Smooth muscle cell of the pulmonary artery (primary cell): Measurements from ENCODE around the gene CLIC5. TPM values are rescaled to one million over a fixed set of nuclear protein-coding genes. Genes with fewer than 3 reads are reported as not detected.

Experiments used
- total RNA-seq: library from RNA; depleted of rRNA; stranded (reverse); fragments of >200 nt; gene quantifications from 2 replicates; pipeline ENCODE4 v1.2.3, GENCODE V29; 2014

CLIC5 gene
- under 0.01 TPM in 1 of 2 replicates, not detected in the other for total RNA-seq

DNA sequence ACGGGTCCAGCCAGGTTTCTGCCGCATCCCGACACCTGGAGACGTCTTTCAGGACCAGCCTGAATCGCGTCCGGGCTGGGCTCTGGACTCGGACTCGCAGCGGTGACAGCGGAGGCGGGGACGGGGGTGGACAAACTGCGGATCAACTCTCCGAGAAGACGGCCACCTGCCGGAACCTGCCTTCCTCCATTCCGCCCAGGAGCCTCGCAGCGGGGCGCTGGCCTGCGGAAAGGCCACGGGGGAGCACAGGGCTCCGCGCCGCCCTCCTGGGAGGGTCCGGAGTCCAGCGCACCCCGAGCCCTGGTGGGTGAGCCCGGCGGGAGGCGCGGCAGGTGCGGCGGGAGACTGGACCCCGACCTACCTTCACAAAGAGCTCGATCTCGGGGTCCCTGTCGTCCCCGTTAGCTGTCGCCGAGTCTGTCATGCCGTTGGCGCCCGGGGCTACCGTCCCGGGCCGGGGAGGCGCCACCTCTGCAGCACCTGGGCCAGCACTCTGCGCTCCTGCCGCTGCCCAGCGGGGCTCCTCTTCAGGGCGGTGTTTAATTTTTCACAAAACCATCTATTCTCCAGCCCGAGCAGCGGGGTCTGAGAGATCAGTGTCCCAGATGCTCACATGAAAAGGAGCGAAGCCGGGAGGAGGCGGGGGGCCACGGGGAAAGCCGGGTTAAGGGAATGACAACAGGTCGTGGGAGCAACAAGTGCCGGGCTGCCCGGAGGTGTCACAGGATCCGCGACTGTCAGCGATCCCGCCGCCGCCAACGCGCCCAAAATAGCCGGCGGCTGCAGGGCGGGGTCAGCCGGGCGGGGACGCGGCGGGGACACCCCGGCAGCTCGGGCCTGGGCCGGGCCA, at the start of gene CLIC5:
TSS of gene CLIC5 (minus strand) at position 742 of the 850 bp plus-strand sequence. CDS start at position 424, 318 bp downstream.

Other genes starting within 250 kb of the CLIC5 start
- gene ENPP4, start 114.1 kb upstream of the CLIC5 start, total RNA-seq = 0.89 and 17.1 TPM in 2 replicates
- 0.07 and 3.6 TPM in 2 replicates for gene ENPP5, start 155.1 kb upstream of the CLIC5 start, total RNA-seq